ENCODE measurements around the gene EGLN3. TPM values are rescaled to one million over a fixed set of nuclear protein-coding genes. Genes with fewer than 3 reads are reported as not detected.

Gene EGLN3
- total RNA-seq, 1 donor from 2014 or later, result 10.5 TPM

DNA sequence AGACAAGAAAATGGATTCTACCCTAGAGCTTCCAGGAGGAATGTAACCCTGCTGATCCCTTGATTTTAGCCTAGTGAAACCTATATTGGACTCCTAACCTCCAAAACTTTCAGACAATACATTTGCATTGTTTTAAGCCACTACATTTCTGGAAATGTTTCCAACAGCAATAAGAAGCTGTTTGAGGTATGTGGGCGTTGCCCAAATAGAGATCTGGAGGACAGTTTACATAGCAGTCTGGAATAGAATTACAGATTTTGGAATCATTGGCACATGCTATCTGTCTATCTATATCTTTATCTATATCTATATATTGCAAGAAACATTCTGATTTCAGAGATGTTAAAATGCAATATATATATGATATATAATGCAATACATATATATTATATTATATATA is 42.4 kb upstream of the EGLN3 start:
- Histone ChIP-seq H3K36me3 (no peaks in the 10 kb centered on the region), H3K4me1 (peaks cover 7% of the 10 kb centered on the region), H3K9me3 (no peaks in the 10 kb centered on the region), H3K4me3 (no peak overlapping the region), H3K27ac (no peak overlapping the region), H3K27me3 (ENCODE audit: low read depth) (no peaks in the 10 kb centered on the region)
- intact Hi-C loops (cut with DNase I), result no loop called here
- no peak for TF ChIP-seq CTCF (IDR thresholded peaks at IDR 0.05)
- no peak for ATAC-seq
- DNase-seq, result no peak

DNA sequence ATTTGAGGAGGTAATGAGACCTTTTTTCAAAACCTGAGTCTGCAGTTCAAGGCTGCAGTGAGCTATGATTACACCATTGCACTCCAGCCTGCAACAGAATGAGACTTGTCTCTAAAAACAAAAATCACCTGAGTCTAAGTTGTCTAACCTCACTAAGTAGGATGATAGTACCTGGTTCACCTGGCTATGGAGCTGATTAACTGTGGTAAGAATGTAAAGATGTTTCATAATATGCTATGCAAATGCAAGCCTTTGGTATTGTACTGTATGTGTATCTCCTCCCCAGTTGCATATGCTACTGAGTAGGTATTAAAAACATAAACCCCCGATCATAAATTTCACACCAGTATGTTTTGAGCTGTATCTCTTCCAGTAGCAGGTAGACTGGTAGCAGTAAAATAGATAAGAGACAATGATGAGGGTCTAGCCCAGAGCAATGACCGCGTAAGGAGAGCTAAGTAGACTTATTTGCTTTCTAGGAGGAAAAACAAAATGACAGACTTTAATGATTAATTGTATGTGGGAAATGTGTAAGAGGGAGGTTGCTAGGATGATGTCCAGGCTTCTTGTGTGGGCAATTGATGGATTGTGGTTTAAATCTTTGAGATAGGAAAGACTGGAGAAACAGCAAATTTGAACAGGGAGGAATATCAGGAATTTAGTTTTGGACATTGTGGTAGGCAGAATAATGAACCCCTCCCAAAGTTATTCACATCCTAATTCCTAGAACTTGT is 41.6 kb upstream of the EGLN3 start:
- DNase-seq (no peak), ATAC-seq (no peak)
- TF ChIP-seq CTCF (IDR thresholded peaks at IDR 0.05), result no peak
- no peaks in the 10 kb centered on the region for H3K9me3 ChIP-seq
- no peaks in the 10 kb centered on the region for H3K27me3 ChIP-seq (ENCODE audit: low read depth)
- H3K4me3 ChIP-seq, result no peak overlapping the region
- H3K36me3 ChIP-seq, result no peaks in the 10 kb centered on the region
- H3K27ac ChIP-seq, result no peak overlapping the region
- intact Hi-C loops (cut with DNase I), result no loop called here
- H3K4me1 ChIP-seq, result peaks cover 7% of the 10 kb centered on the region

GRCh38 chr14:33990790-33991189 is 39.9 kb upstream of the EGLN3 start:
- Histone ChIP-seq H3K27me3 (ENCODE audit: low read depth) (no peaks in the 10 kb centered on the region), H3K9me3 (no peaks in the 10 kb centered on the region), H3K36me3 (no peaks in the 10 kb centered on the region), H3K27ac (no peak overlapping the region), H3K4me3 (no peak overlapping the region), H3K4me1 (peaks cover 7% of the 10 kb centered on the region)
- TF ChIP-seq CTCF (IDR thresholded peaks at IDR 0.05), result no peak
- DNase-seq (no peak), ATAC-seq (no peak)
- intact Hi-C loops (cut with DNase I), result no loop called here

- Histone ChIP-seq H3K27ac (no peak overlapping the region), H3K9me3 (no peaks in the 10 kb centered on the region), H3K36me3 (no peaks in the 10 kb centered on the region), H3K4me3 (no peak overlapping the region), H3K27me3 (ENCODE audit: low read depth) (no peaks in the 10 kb centered on the region), H3K4me1 (peaks cover 7% of the 10 kb centered on the region)
- no peak for TF ChIP-seq CTCF (IDR thresholded peaks at IDR 0.05)
- ATAC-seq (no peak), DNase-seq (no peak)
- intact Hi-C loops (cut with DNase I), result no loop called here
Measured at GRCh38 chr14:33987565-33988080, 36.7 kb upstream of the EGLN3 start.

DNA sequence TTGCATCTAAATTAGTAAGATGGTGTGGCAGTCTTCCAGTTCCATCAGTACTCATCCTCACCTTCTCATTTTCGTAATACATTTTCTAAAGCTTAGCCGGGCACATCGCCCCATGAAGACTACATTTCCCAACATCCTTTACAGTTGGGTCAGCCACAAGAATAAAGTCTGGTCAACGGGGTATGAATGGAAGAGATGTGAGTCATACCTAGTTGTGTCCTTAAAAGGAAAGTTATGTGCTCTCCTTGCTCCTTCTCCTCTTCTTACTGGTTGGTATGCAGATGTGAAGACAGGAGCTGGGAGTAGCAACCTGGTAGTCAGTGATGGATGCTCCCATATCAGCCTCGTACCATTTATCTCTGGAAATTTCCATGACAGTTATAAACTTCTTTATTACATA is 35.9 kb upstream of the EGLN3 start:
- ATAC-seq (peak in 1 of 2 donors; percentile 26), DNase-seq (no peak)
- Histone ChIP-seq H3K4me3 (no peak overlapping the region), H3K9me3 (no peaks in the 10 kb centered on the region), H3K36me3 (no peaks in the 10 kb centered on the region), H3K27me3 (ENCODE audit: low read depth) (no peaks in the 10 kb centered on the region), H3K27ac (no peak overlapping the region), H3K4me1 (peaks cover 7% of the 10 kb centered on the region)
- intact Hi-C loops (cut with DNase I), result no loop called here
- no peak for TF ChIP-seq CTCF (IDR thresholded peaks at IDR 0.05)
